OCI-LY3 (cell line): ENCODE measurements around the gene MLXIPL.

Experiments used
- CTCF ChIP-seq: fragments of 200-600, 300-600 bp; sonication (generic); IDR thresholded peaks from 2 replicates; pipeline ENCODE4 v1.5.1; 2014; ENCODE audit warnings: antibody characterized with exemption, low read length, low read depth
- EZH2phosphoT487 ChIP-seq: fragments of 200-600 bp; shearing (Covaris generic); IDR thresholded peaks from 2 replicates; pipeline ENCODE4 v1.6.1; 2018; ENCODE audit warnings: antibody characterized with exemption, mixed run types, low read depth

GRCh38 chr7:73626814-73627213 lies 2.5 kb upstream of the MLXIPL start:
- no peak for TF ChIP-seq CTCF
- no peak for TF ChIP-seq EZH2phosphoT487
